ENCODE data around the gene TUBA8. TPM values are rescaled to one million over a fixed set of nuclear protein-coding genes. Genes with fewer than 3 reads are reported as not detected.
A peak's percentile ranks its signal among the peaks of the same experiment; 100 is the strongest.

Gene TUBA8
- total RNA-seq, 1 experiment from 2014 or later = 1.3 TPM

DNA sequence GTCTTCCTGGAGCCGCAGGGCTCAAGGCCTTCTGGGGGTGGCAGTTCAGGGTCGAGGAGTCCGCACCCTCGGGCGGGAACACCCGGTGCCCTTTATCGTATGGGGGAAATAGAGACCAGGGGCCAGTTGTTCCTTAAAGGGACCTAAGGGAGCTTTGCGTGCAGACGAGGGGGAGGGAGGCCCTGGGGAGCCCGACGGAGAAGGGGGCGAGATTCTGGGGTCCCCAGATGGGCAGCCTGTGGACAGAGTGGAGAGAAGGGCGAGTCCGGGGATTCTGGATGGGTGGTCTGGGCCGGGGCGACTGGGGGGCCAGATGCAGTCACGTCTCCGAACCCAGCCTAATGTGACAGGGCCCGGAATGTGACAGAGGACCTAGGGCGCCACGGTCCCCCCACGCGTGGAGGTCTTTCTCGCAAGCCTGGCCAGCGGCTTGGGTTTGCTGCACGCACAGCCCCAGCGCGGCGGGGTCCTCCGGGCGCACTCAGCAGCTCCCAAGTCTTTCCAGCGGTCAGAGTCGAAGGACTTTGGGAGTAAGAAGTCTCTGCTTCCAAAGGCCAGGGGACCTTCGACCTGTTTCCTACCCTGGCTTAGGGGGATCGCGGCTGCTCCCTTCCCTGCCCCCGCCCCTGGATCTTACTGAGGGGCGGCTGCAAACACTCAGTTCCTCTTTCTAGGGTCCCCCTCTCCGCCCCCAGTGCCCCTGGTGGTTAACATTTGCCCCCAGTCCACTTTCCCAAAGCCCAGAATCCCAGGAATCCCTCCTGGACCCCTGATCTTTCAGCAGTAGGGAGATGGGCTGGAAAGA, 547 bp downstream of the TUBA8 start:
- in situ Hi-C loops (cut with HindIII; ENCODE audit: low pct_unique_long_range_greater_than_20kb, low sequenced_read_pairs) = no loop called here
- Histone ChIP-seq H3K27me3 (ENCODE audit: control insufficient read depth, insufficient read depth, low read length) (no peaks in the 10 kb centered on the region), H3K4me1 (ENCODE audit: control insufficient read depth, insufficient read depth, low read length) (peaks cover 5% of the 10 kb centered on the region)

DNA sequence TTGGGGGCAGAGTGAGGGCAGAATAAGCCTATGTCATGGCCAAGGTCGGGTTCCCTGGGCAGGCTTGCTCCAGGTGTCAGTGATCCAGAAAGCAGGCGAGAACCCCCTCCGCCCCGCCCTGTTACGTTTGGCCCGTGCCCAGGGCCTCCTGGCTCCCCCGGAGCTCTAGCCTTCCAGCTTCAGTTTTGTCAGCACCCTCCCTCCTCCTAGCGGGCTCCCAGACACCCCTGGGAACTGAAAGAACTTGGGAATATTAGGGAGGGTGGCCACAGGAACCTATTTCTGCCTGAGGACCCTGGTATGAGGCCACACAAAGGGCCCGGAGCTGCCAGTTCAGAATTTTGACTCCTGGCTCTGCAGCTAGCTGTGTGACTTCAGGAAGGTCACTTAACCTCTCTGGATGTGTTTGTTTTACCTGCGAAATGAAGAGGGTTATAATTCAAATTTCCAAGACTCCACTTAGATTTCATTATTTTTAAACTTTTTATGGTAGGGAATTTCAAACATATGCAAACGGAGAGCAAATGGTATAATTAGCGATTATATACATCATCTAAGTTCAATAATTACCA, 1.2 kb downstream of the TUBA8 start:
- DNase-seq (ENCODE audit: low read depth, low spot score) (no peak), ATAC-seq (no peak)
- no peaks in the 10 kb centered on the region for H3K27me3 ChIP-seq (ENCODE audit: control insufficient read depth, insufficient read depth, low read length)
- no peaks in the 10 kb centered on the region for H3K9me3 ChIP-seq (ENCODE audit: control insufficient read depth, insufficient read depth, low read depth, low read length)
- POLR2A ChIA-PET = no interaction called here
- intact Hi-C loops (cut with micrococcal nuclease; ENCODE audit: unreplicated experiment) = no loop called here
- BruUV-seq (replicated peaks) = no TSS peak
- H3K27ac ChIP-seq (ENCODE audit: low read length) = no peak overlapping the region
- CTCF ChIA-PET = no interaction called here
- peaks cover 5% of the 10 kb centered on the region for H3K4me1 ChIP-seq (ENCODE audit: control insufficient read depth, insufficient read depth, low read length)
- H3K36me3 ChIP-seq (ENCODE audit: control insufficient read depth, insufficient read depth, low read length) = no peaks in the 10 kb centered on the region
- no peak overlapping the region for H3K4me3 ChIP-seq (ENCODE audit: low read depth in 2 of 2, low read length in 2 of 2)
- TF ChIP-seq, protein P1, sequence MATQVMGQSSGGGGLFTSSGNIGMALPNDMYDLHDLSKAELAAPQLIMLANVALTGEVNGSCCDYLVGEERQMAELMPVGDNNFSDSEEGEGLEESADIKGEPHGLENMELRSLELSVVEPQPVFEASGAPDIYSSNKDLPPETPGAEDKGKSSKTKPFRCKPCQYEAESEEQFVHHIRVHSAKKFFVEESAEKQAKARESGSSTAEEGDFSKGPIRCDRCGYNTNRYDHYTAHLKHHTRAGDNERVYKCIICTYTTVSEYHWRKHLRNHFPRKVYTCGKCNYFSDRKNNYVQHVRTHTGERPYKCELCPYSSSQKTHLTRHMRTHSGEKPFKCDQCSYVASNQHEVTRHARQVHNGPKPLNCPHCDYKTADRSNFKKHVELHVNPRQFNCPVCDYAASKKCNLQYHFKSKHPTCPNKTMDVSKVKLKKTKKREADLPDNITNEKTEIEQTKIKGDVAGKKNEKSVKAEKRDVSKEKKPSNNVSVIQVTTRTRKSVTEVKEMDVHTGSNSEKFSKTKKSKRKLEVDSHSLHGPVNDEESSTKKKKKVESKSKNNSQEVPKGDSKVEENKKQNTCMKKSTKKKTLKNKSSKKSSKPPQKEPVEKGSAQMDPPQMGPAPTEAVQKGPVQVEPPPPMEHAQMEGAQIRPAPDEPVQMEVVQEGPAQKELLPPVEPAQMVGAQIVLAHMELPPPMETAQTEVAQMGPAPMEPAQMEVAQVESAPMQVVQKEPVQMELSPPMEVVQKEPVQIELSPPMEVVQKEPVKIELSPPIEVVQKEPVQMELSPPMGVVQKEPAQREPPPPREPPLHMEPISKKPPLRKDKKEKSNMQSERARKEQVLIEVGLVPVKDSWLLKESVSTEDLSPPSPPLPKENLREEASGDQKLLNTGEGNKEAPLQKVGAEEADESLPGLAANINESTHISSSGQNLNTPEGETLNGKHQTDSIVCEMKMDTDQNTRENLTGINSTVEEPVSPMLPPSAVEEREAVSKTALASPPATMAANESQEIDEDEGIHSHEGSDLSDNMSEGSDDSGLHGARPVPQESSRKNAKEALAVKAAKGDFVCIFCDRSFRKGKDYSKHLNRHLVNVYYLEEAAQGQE (IDR thresholded peaks at IDR 0.05; ENCODE audit: insufficient read depth in 1 of 2, low read depth in 2 of 2, low read length in 1 of 2) = no peak
- TF ChIP-seq POLR2AphosphoS5 (IDR thresholded peaks at IDR 0.05; ENCODE audit: low read depth, low read length) (no peak), TCF7L2 (IDR thresholded peaks at IDR 0.05; ENCODE audit: low read depth, low read length) (no peak), SIN3A (IDR thresholded peaks at IDR 0.05; ENCODE audit: borderline replicate concordance, insufficient read depth, low read depth, low read length) (no peak)
- TF ChIP-seq, protein P2, sequence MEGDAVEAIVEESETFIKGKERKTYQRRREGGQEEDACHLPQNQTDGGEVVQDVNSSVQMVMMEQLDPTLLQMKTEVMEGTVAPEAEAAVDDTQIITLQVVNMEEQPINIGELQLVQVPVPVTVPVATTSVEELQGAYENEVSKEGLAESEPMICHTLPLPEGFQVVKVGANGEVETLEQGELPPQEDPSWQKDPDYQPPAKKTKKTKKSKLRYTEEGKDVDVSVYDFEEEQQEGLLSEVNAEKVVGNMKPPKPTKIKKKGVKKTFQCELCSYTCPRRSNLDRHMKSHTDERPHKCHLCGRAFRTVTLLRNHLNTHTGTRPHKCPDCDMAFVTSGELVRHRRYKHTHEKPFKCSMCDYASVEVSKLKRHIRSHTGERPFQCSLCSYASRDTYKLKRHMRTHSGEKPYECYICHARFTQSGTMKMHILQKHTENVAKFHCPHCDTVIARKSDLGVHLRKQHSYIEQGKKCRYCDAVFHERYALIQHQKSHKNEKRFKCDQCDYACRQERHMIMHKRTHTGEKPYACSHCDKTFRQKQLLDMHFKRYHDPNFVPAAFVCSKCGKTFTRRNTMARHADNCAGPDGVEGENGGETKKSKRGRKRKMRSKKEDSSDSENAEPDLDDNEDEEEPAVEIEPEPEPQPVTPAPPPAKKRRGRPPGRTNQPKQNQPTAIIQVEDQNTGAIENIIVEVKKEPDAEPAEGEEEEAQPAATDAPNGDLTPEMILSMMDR (IDR thresholded peaks at IDR 0.05) = no peak
- in situ Hi-C loops (cut with HindIII; ENCODE audit: low pct_unique_long_range_greater_than_20kb, low sequenced_read_pairs) = no loop called here

More for the DNA sequence above, 547 bp downstream of the TUBA8 start:
- no peak overlapping the region for H3K27ac ChIP-seq (ENCODE audit: low read length)
- BruUV-seq (replicated peaks) = no TSS peak
- ChIA-PET POLR2A (no interaction called here), CTCF (no interaction called here)
- DNase-seq (ENCODE audit: low read depth, low spot score) (no peak), ATAC-seq (no peak)
- intact Hi-C loops (cut with micrococcal nuclease; ENCODE audit: unreplicated experiment) = no loop called here
- H3K4me3 ChIP-seq (ENCODE audit: low read depth in 2 of 2, low read length in 2 of 2) = peak overlapping the region; percentile 40 to 49
- TF ChIP-seq, protein P2 (IDR thresholded peaks at IDR 0.05) = no peak
- TF ChIP-seq POLR2AphosphoS5 (IDR thresholded peaks at IDR 0.05; ENCODE audit: low read depth, low read length) (no peak), TCF7L2 (IDR thresholded peaks at IDR 0.05; ENCODE audit: low read depth, low read length) (no peak), SIN3A (IDR thresholded peaks at IDR 0.05; ENCODE audit: borderline replicate concordance, insufficient read depth, low read depth, low read length) (no peak)
- no peaks in the 10 kb centered on the region for H3K36me3 ChIP-seq (ENCODE audit: control insufficient read depth, insufficient read depth, low read length)
- no peaks in the 10 kb centered on the region for H3K9me3 ChIP-seq (ENCODE audit: control insufficient read depth, insufficient read depth, low read depth, low read length)
